Testis (tissue), 3 donors: ENCODE data around the gene HLX. TPM values are rescaled to one million over a fixed set of nuclear protein-coding genes. Genes with fewer than 3 reads are reported as not detected.

Experiments
- DNase-seq: peaks from one replicate; pipeline ENCODE4 v3.0.0-alpha.2; 2019
- H3K27ac ChIP-seq, 2 donors: fragments of 200-600 bp; sonication (generic); one replicate each; pipeline ENCODE4 v1.5.1; 2019
- H3K27me3 ChIP-seq: fragments of 200-600 bp; sonication (generic); one replicate; pipeline ENCODE4 v1.5.1; 2019
- H3K36me3 ChIP-seq: fragments of 200-600 bp; sonication (generic); one replicate; pipeline ENCODE4 v1.5.1; 2017; ENCODE audit warnings: low read depth; ENCODE audit errors: missing control alignments
- H3K4me1 ChIP-seq: fragments of 200-600 bp; sonication (generic); one replicate; pipeline ENCODE4 v1.5.1; 2019
- H3K4me3 ChIP-seq, 2 donors: fragments of 200-600 bp; sonication (generic); one replicate each; pipeline ENCODE4 v1.5.1; 2017 to 2019
- H3K9me3 ChIP-seq: fragments of 200-600 bp; sonication (generic); one replicate; pipeline ENCODE4 v1.5.1; 2017
- POLR2A ChIP-seq: fragments of 450-650 bp; IDR thresholded peaks from one replicate; pipeline ENCODE4 v1.6.1; 2017; ENCODE audit warnings: antibody characterized with exemption, mild to moderate bottlenecking, moderate library complexity
- WGBS, 2 donors: methylation state at CpG; one replicate each; pipeline ENCODE4 v1.1.5; 2018; 5-methylcytosine and 5-hydroxymethylcytosine counted together
- intact Hi-C: fragments of 100-400 bp; cut with DNase I; formaldehyde crosslinking; loops from one replicate; pipeline ENCODE4 v1.15.1; 2023; ENCODE audit warnings: low total_unique reads
- polyA plus RNA-seq: library from polyadenylated mRNA; stranded (reverse); fragments of 350-450 nt; fragmentation: Illumina TruSeq; extraction: RNeasy Lipid Tissue Mini Kit (QIAGEN cat#74804); gene quantifications from one replicate; pipeline ENCODE4 v1.2.3, GENCODE V29; 2014; ENCODE audit warnings: low read depth, low replicate concordance; ENCODE audit not compliant: insufficient read depth
- total RNA-seq, 2 donors: library from RNA; depleted of rRNA; stranded (reverse); fragments of >200 nt; gene quantifications; one replicate each; pipeline ENCODE4 v1.2.3, GENCODE V29; 2016
- TF ChIP-seq, protein P1 (sequence below), 3 experiments: fragments of 450-650 bp in 2 of 3; fragments of 200-600 bp in 1 of 3; sonication (generic) in 1 of 3; IDR thresholded peaks; one replicate each; pipeline ENCODE4 v1.5.1; 2016 to 2019; ENCODE audit warnings: antibody characterized with exemption in 3 of 3, mild to moderate bottlenecking in 2 of 3, moderate library complexity in 1 of 3

Gene HLX
- total and polyA plus RNA-seq, 3 donors from 2014 or later: 3.5 to 5.3 (median 4.0) TPM

- no peak overlapping the region for H3K4me3 ChIP-seq
- 89 to 91% methylated on average over 3 of the region's 3 CpGs for WGBS, 2 donors
- no peaks in the 10 kb centered on the region for H3K9me3 ChIP-seq
- intact Hi-C loops: no loop called here
- no peaks in the 10 kb centered on the region for H3K27me3 ChIP-seq
- no peak overlapping the region for H3K27ac ChIP-seq
- H3K36me3 ChIP-seq: no peaks in the 10 kb centered on the region
- DNase-seq: no peak
- no peak for TF ChIP-seq POLR2A
- TF ChIP-seq, protein P1, sequence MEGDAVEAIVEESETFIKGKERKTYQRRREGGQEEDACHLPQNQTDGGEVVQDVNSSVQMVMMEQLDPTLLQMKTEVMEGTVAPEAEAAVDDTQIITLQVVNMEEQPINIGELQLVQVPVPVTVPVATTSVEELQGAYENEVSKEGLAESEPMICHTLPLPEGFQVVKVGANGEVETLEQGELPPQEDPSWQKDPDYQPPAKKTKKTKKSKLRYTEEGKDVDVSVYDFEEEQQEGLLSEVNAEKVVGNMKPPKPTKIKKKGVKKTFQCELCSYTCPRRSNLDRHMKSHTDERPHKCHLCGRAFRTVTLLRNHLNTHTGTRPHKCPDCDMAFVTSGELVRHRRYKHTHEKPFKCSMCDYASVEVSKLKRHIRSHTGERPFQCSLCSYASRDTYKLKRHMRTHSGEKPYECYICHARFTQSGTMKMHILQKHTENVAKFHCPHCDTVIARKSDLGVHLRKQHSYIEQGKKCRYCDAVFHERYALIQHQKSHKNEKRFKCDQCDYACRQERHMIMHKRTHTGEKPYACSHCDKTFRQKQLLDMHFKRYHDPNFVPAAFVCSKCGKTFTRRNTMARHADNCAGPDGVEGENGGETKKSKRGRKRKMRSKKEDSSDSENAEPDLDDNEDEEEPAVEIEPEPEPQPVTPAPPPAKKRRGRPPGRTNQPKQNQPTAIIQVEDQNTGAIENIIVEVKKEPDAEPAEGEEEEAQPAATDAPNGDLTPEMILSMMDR (IDR thresholded peaks at IDR 0.05): no peak
- H3K4me1 ChIP-seq: no peaks in the 10 kb centered on the region
These were observed 21.6 kb downstream of the HLX start for GRCh38 chr1:220900842-220901241.

- intact Hi-C loops: no loop called here
These were observed 22.6 kb downstream of the HLX start for GRCh38 chr1:220901881-220902280.

DNA sequence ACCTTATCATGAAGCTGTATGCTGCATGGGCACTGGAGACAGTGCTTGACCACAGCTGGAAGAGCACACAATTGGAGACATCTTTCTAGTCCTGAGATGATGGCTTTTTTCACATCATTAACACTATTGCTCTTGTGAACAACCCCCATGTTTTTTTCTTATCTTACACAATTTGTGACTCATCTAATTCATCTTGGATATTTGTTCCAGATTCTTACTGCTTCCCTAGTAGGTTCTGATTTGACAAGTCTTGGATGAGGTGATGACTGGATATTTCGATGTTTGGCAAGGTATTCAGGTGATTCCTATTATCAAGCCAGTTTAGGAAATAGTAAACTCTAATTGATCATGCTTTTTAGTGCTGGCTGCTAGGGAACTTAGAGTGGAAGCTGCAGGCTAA, 23.7 kb downstream of the HLX start:
- no peak for TF ChIP-seq POLR2A
- TF ChIP-seq, protein P1 (IDR thresholded peaks at IDR 0.05): no peak
- Histone ChIP-seq H3K9me3 (no peaks in the 10 kb centered on the region), H3K27me3 (no peaks in the 10 kb centered on the region), H3K36me3 (no peaks in the 10 kb centered on the region), H3K4me3 (no peak overlapping the region), H3K27ac (no peak overlapping the region), H3K4me1 (no peaks in the 10 kb centered on the region)
- 89 to 91% methylated on average over 1 of the region's 1 CpG for WGBS, 2 donors
- DNase-seq: no peak
- intact Hi-C loops: no loop called here

More at GRCh38 chr1:220901881-220902280, 22.6 kb downstream of the HLX start:
- DNase-seq: no peak
- 74 to 75% methylated on average over 2 of the region's 2 CpGs for WGBS, 2 donors
- TF ChIP-seq POLR2A: no peak
- TF ChIP-seq, protein P1 (IDR thresholded peaks at IDR 0.05): no peak
- Histone ChIP-seq H3K27me3 (no peaks in the 10 kb centered on the region), H3K4me3 (no peak overlapping the region), H3K36me3 (no peaks in the 10 kb centered on the region), H3K27ac (no peak overlapping the region), H3K4me1 (no peaks in the 10 kb centered on the region), H3K9me3 (no peaks in the 10 kb centered on the region)

- TF ChIP-seq POLR2A: no peak
- TF ChIP-seq, protein P1 (IDR thresholded peaks at IDR 0.05): no peak
- Histone ChIP-seq H3K27me3 (no peaks in the 10 kb centered on the region), H3K4me3 (no peak overlapping the region), H3K36me3 (no peaks in the 10 kb centered on the region), H3K4me1 (no peaks in the 10 kb centered on the region), H3K9me3 (no peaks in the 10 kb centered on the region), H3K27ac (no peak overlapping the region)
- intact Hi-C loops: no loop called here
- no peak for DNase-seq
- 83 to 84% methylated on average over 3 of the region's 3 CpGs for WGBS, 2 donors
These were observed 25.6 kb downstream of the HLX start for GRCh38 chr1:220904876-220905275.

DNA sequence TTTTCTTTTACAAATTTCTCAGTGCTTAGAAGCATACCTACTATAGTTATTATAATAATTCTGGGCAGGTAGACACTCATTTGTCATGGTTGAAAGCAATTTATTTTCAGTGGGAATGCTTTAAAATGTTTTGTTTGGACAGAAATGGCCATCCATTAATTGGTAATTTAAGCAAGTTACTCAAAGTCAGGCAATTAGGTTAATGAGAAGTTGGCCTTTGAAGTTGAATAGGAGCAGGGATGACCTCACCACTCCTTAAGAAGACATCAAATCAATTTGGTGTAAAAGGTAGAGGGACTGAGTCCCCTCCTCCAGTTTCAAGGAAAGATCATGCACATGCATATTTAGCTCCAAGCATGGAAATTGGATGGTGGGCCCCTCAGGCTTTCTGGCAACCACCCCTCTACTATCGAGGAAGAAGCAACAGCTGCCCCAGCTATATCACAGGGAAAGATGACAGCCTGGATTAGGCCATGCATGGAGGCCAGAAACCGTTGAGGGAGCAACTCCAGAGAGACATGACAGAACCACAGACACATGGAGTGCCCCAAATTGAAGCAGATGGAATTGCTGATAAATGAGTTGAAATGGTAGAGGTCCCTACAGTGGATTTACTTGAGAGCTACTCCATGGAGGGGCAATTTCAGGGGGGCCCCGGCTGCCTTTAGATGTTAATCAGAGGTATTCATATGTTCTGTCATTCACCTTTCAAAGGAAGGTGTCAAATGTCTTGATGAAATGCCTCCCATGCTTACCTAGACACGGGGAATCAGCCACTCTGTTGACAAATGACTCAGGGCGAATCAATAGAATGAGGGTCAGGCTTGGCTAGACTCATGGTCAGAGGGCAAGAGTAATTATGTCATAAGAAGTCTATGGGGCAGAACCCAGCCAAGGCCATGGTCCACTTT, 26.7 kb downstream of the HLX start:
- no peak overlapping the region for H3K27ac ChIP-seq
- WGBS, 2 donors: 78 to 81% methylated on average over 5 of the region's 5 CpGs
- no peaks in the 10 kb centered on the region for H3K9me3 ChIP-seq
- no peaks in the 10 kb centered on the region for H3K4me1 ChIP-seq
- H3K4me3 ChIP-seq: no peak overlapping the region
- DNase-seq: no peak
- intact Hi-C loops: no loop called here
- no peaks in the 10 kb centered on the region for H3K27me3 ChIP-seq
- no peaks in the 10 kb centered on the region for H3K36me3 ChIP-seq
- TF ChIP-seq, protein P1 (IDR thresholded peaks at IDR 0.05): no peak
- TF ChIP-seq POLR2A: no peak
